HCT116 (cell line): Measurements from ENCODE around the gene ATG16L1.

Experiments used
- CTCF ChIP-seq, 3 experiments: fragments of 200-600 bp in 1 of 3; sonication (generic) in 1 of 3; IDR thresholded peaks in 2 of 3; conservative IDR thresholded peaks in 1 of 3; 2 replicates each; pipeline ENCODE4 v1.5.1; 2012 to 2017; ENCODE audit warnings: low read depth in 2 of 3, low read length in 2 of 3, antibody characterized with exemption in 1 of 3, borderline replicate concordance in 1 of 3, control low read depth in 1 of 3, mild to moderate bottlenecking in 1 of 3, mixed read lengths in 1 of 3, mixed run types in 1 of 3, moderate library complexity in 1 of 3; ENCODE audit not compliant: insufficient read depth in 1 of 3
- TF ChIP-seq, protein P1 (sequence below): IDR thresholded peaks from 2 replicates; pipeline ENCODE4 v1.6.1; 2012
- TF ChIP-seq, protein P2 (sequence below): IDR thresholded peaks from 2 replicates; pipeline ENCODE4 v1.6.1; 2011; ENCODE audit warnings: mild to moderate bottlenecking, low read length, moderate library complexity; ENCODE audit not compliant: insufficient replicate concordance; ENCODE audit errors: extremely low read depth

- TF ChIP-seq CTCF (IDR thresholded peaks at IDR 0.05 in 2 of 3, conservative IDR thresholded peaks at IDR 0.05 in 1 of 3; ENCODE audit: borderline replicate concordance in 1 of 3, insufficient read depth in 1 of 3, low read depth in 2 of 3, low read length in 2 of 3) = no peak
- TF ChIP-seq, protein P1, sequence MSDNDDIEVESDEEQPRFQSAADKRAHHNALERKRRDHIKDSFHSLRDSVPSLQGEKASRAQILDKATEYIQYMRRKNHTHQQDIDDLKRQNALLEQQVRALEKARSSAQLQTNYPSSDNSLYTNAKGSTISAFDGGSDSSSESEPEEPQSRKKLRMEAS = no peak
- TF ChIP-seq, protein P2, sequence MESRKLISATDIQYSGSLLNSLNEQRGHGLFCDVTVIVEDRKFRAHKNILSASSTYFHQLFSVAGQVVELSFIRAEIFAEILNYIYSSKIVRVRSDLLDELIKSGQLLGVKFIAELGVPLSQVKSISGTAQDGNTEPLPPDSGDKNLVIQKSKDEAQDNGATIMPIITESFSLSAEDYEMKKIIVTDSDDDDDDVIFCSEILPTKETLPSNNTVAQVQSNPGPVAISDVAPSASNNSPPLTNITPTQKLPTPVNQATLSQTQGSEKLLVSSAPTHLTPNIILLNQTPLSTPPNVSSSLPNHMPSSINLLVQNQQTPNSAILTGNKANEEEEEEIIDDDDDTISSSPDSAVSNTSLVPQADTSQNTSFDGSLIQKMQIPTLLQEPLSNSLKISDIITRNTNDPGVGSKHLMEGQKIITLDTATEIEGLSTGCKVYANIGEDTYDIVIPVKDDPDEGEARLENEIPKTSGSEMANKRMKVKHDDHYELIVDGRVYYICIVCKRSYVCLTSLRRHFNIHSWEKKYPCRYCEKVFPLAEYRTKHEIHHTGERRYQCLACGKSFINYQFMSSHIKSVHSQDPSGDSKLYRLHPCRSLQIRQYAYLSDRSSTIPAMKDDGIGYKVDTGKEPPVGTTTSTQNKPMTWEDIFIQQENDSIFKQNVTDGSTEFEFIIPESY = no peak
Observed at GRCh38 chr2:233247116-233247515, 4.4 kb upstream of the ATG16L1 start.
